ENCODE results near the gene PSMB1.

DNA sequence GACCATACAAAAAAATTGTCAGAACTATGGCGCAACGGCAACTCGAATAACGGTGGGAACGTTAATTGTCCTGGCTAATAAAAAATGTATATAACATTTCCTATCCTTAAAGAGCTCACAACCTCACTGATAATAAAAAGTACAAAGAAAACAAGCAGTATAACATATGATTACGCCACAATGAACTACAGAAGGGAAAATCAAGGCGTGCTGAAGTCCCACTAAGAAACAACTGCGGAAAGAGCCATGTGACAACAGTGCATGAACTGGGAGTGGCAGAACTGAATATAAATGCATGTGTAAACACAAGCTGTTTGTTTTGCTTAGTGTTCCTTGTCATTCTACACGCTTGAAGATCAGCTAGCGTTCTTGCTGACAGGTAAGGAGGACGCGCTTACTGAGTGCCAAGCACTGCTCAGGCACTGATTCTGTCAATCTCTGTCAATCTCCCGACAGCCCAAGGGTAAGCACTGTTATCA, 466 bp upstream of the PSMB1 start:
- TF ChIP-seq GATA3 (IDR thresholded peaks at IDR 0.05; ENCODE audit: low read depth, low read length): no peak
- no peak for TF ChIP-seq GATA2 (IDR thresholded peaks at IDR 0.05; ENCODE audit: low read depth, low read length)
